K562 (cell line): ENCODE measurements around the gene GRIP1. TPM values are rescaled to one million over a fixed set of nuclear protein-coding genes. Genes with fewer than 3 reads are reported as not detected.

Experiments used
- ATAC-seq: fragments of 200-7000 bp; cut with Tn5 transposase; 3 replicates; pipeline ENCODE4 v1.9.1; 2020; ENCODE audit warnings: moderate library complexity
- BruUV-seq: library from RNA; stranded (reverse); fragments of 400-500 nt; replicated peaks from 2 replicates; lab custom pipeline; 2021; lab: Mats Ljungman, UMichigan
- CTCF ChIA-PET: fragments of 300-600 bp; formaldehyde crosslinking; extraction: SDS; loops from one replicate; lab custom pipeline; 2021; ENCODE audit warnings: low intra/inter-chr PET ratio; lab: Yijun Ruan, JAX
- POLR2A ChIA-PET: fragments of 300-600, 350-650 bp; sonication (Branson Sonifier 250); formaldehyde crosslinking; extraction: SDS; loops from one replicate; lab custom pipeline; 2021; ENCODE audit warnings: antibody characterized with exemption, inconsistent platforms; lab: Yijun Ruan, JAX
- DNase-seq, 4 experiments: peaks; one replicate each; pipeline versions ENCODE4 v3.0.0 to v3.0.0-alpha.2; 2011 to 2018; ENCODE audit warnings: low spot score in 3 of 4, mixed read lengths in 3 of 4; ENCODE audit errors: extremely low read depth in 1 of 4
- FAIRE-seq: peaks from 2 replicates; lab custom pipeline; 2011; peaks lifted over from hg19 to GRCh38; lab: Jason Lieb, UNC
- H2AFZ ChIP-seq: 2 replicates; pipeline ENCODE4 v1.6.0; 2011; ENCODE audit warnings: low read depth, low read length, control low read depth, inconsistent platforms
- H3K27ac ChIP-seq: fragments of 200-600 bp; 3 replicates; pipeline ENCODE4 v1.8.0; 2011; ENCODE audit warnings: low read depth, mild to moderate bottlenecking, control low read depth, inconsistent platforms, low read length, moderate library complexity, mixed read lengths; ENCODE audit errors: extremely low read depth
- H3K27me3 ChIP-seq, 2 experiments: fragments of 300-600 bp in 1 of 2; 2 replicates in 1 of 2; 3 replicates in 1 of 2; pipeline versions ENCODE4 v1.6.0 to v1.8.0; 2011; ENCODE audit warnings: inconsistent platforms in 2 of 2, low read length in 2 of 2, mild to moderate bottlenecking in 1 of 2, mixed read lengths in 1 of 2, moderate library complexity in 1 of 2; ENCODE audit not compliant: control insufficient read depth in 2 of 2, insufficient read depth in 2 of 2
- H3K36me3 ChIP-seq: fragments of 300-600 bp; 3 replicates; pipeline ENCODE4 v1.8.0; 2011; ENCODE audit warnings: mild to moderate bottlenecking, low read length, inconsistent platforms; ENCODE audit not compliant: control insufficient read depth, insufficient read depth
- H3K4me1 ChIP-seq, 2 experiments: fragments of 200-600 bp in 1 of 2; replicated peaks in 1 of 2; 2 replicates in 1 of 2; 3 replicates in 1 of 2; pipeline versions ENCODE4 v1.5.1 to v1.8.0; 2011; ENCODE audit warnings: inconsistent platforms in 2 of 2, low read length in 2 of 2, mild to moderate bottlenecking in 1 of 2, mixed read lengths in 1 of 2, moderate library complexity in 1 of 2; ENCODE audit not compliant: control insufficient read depth in 2 of 2, insufficient read depth in 2 of 2
- H3K4me2 ChIP-seq: 2 replicates; pipeline ENCODE4 v1.6.1; 2011; ENCODE audit warnings: low read length, control low read depth, inconsistent platforms, mixed read lengths; ENCODE audit not compliant: insufficient read depth
- H3K4me3 ChIP-seq: fragments of 200-600 bp; sonication (generic), shearing (Covaris generic); 2 replicates; pipeline ENCODE4 v1.5.1; 2016; ENCODE audit warnings: control low read depth, inconsistent platforms
- H3K79me2 ChIP-seq: fragments of 200-600 bp; 3 replicates; pipeline ENCODE4 v1.8.0; 2011; ENCODE audit warnings: low read length, inconsistent platforms; ENCODE audit not compliant: control insufficient read depth, insufficient read depth
- H3K9ac ChIP-seq, 2 experiments: 2 replicates each; pipeline versions ENCODE4 v1.6.0 to v1.6.1; 2011; ENCODE audit warnings: low read depth in 2 of 2, low read length in 2 of 2, control low read depth in 1 of 2, inconsistent platforms in 1 of 2, mild to moderate bottlenecking in 1 of 2, mixed read lengths in 1 of 2; ENCODE audit not compliant: insufficient read depth in 1 of 2
- H3K9me1 ChIP-seq: one replicate; pipeline ENCODE4 v1.6.0; 2011; ENCODE audit warnings: inconsistent platforms, mild to moderate bottlenecking, low read length, moderate library complexity; ENCODE audit not compliant: control insufficient read depth, insufficient read depth
- H3K9me3 ChIP-seq: replicated peaks from 2 replicates; pipeline ENCODE4 v1.5.1; 2011; ENCODE audit warnings: low read depth, low read length, inconsistent platforms; ENCODE audit not compliant: control insufficient read depth, insufficient read depth
- H4K20me1 ChIP-seq: replicated peaks from 2 replicates; pipeline ENCODE4 v1.6.1; 2011; ENCODE audit warnings: low read length, inconsistent platforms, mixed read lengths; ENCODE audit not compliant: control insufficient read depth, insufficient read depth
- ATF2 ChIP-seq: sonication (generic); formaldehyde crosslinking; IDR thresholded peaks from 2 replicates; pipeline ENCODE4 v1.8.1; 2022; ENCODE audit warnings: missing genetic modification reagents
- ATF6 ChIP-seq: sonication (generic); formaldehyde crosslinking; IDR thresholded peaks from 2 replicates; pipeline ENCODE4 v1.4.0; 2020; ENCODE audit warnings: mild to moderate bottlenecking, missing genetic modification reagents
- CREM ChIP-seq: IDR thresholded peaks from 2 replicates; pipeline ENCODE4 v1.6.1; 2014; ENCODE audit warnings: antibody characterized with exemption, low read depth
- E2F5 ChIP-seq: sonication (generic); formaldehyde crosslinking; IDR thresholded peaks from 2 replicates; pipeline ENCODE4 v1.8.0; 2022; ENCODE audit warnings: mild to moderate bottlenecking, missing genetic modification reagents
- GATAD2B ChIP-seq: fragments of 450-650 bp; IDR thresholded peaks from 2 replicates; pipeline ENCODE4 v1.6.1; 2017; ENCODE audit warnings: mild to moderate bottlenecking, borderline replicate concordance
- HCFC1 ChIP-seq: IDR thresholded peaks from 2 replicates; pipeline ENCODE4 v1.6.1; 2012; ENCODE audit warnings: low read depth, low read length, improper control_type of control experiment
- HOXB6 ChIP-seq: fragments of 250-450 bp; sonication (Bioruptor Pico); IDR thresholded peaks from 2 replicates; pipeline ENCODE4 v1.5.1; 2022; ENCODE audit warnings: mild to moderate bottlenecking, borderline replicate concordance
- NR3C1 ChIP-seq: sonication (generic); formaldehyde crosslinking; IDR thresholded peaks from 2 replicates; pipeline ENCODE4 v1.8.1; 2022; ENCODE audit warnings: missing genetic modification reagents
- POLR2A ChIP-seq: fragments of 450-650 bp; conservative IDR thresholded peaks from 2 replicates; pipeline ENCODE4 v1.6.1; 2016
- POLR3G ChIP-seq: IDR thresholded peaks from 2 replicates; pipeline ENCODE4 v1.6.1; 2011; ENCODE audit not compliant: insufficient read length, insufficient replicate concordance; ENCODE audit errors: extremely low read depth
- RERE ChIP-seq: sonication (generic); formaldehyde crosslinking; IDR thresholded peaks from 2 replicates; pipeline ENCODE4 v1.8.0; 2023; ENCODE audit warnings: missing genetic modification reagents, mild to moderate bottlenecking, borderline replicate concordance
- SUPT5H ChIP-seq: fragments of 450-650 bp; IDR thresholded peaks from 2 replicates; pipeline ENCODE4 v1.6.1; 2016
- THAP7 ChIP-seq: fragments of 250-450 bp; sonication (Bioruptor Pico); IDR thresholded peaks from 2 replicates; pipeline ENCODE4 v1.5.0; 2021
- WGBS: fragments of 100-300 bp; shearing (Covaris generic); methylation state at CpG from one replicate; pipeline ENCODE4 v1.1.6; 2016; ENCODE audit warnings: low coverage, mixed read lengths; ENCODE audit not compliant: insufficient coverage; ENCODE audit errors: missing lambda C conversion rate; 5-methylcytosine and 5-hydroxymethylcytosine counted together
- in situ Hi-C: fragments of 300-500 bp; cut with MboI; formaldehyde crosslinking; loops from 4 replicates; pipeline ENCODE4 v1.15.0; 2018; ENCODE audit warnings: inconsistent platforms, mixed read lengths
- intact Hi-C: fragments of 100-400 bp; cut with micrococcal nuclease; formaldehyde crosslinking; loops from 2 replicates; pipeline ENCODE4 v1.14.2; 2022
- polyA plus RNA-seq, 8 experiments: library from polyadenylated mRNA; depleted of rRNA in 4 of 8; stranded (reverse) in 5 of 8; unstranded in 3 of 8; fragments of >200 nt; fragmentation: Nextera tagmentation in 2 of 8; fragmentation: Illumina TruSeq in 1 of 8; extraction: Ambion mirVana in 2 of 8; extraction: Trizol in 1 of 8; gene quantifications; 2 replicates each; pipeline versions ENCODE4 v1.2.1 to v1.2.3, GENCODE V29; 2011 to 2014; ENCODE audit warnings: inconsistent platforms in 1 of 8, missing spikeins in 1 of 8
- total RNA-seq, 7 experiments: library from RNA; depleted of rRNA in 6 of 7; stranded (reverse); fragments of >200 nt in 6 of 7; fragmentation: Illumina TruSeq in 2 of 7; extraction: Trizol in 2 of 7; gene quantifications; 2 replicates each; pipeline versions ENCODE4 v1.2.1 to v1.2.3, GENCODE V29; 2011 to 2021; ENCODE audit warnings: low replicate concordance in 1 of 7

GRIP1 gene
- total and polyA plus RNA-seq, 9 of the 15 experiments (the other 6 are each of a cell fraction or from before 2014, with no cell fraction given), result 0.28 to 1.2 (median 0.45) TPM

- DNase-seq, result no peak
- Histone ChIP-seq H4K20me1 (no peaks in the 10 kb centered on the region), H3K27me3 (0 out of 5 replicates have a peak, but pooled peaks cover 0 to 3% of the 10 kb centered on the region in 2 experiments), H3K9me3 (no peaks in the 10 kb centered on the region), H3K4me1 (no peaks in the 10 kb centered on the region), H3K4me2 (no peak overlapping the region), H3K9me1 (no peaks in the 10 kb centered on the region), H3K36me3 (no peaks in the 10 kb centered on the region), H3K79me2 (no peaks in the 10 kb centered on the region), H3K4me3 (no peak overlapping the region), H2AFZ (no peak overlapping the region), H3K9ac (no peak overlapping the region), H3K27ac (no peak overlapping the region)
- BruUV-seq, result no TSS peak
- POLR2A ChIA-PET, result interaction anchor here (0.8 kb wide), 1 partner anchor 88 kb away, joined by 3 read pairs; no protein-coding TSS in a partner anchor
- no peak for FAIRE-seq
- in situ Hi-C loops (loop anchor here (25.0 kb wide), 2 partner anchors 1088 to 1513 kb away; no protein-coding TSS in a partner anchor), intact Hi-C loops (no loop called here)
- WGBS, result 0% methylated on average over 3 of the region's 3 CpGs
- no peak for ATAC-seq
- CTCF ChIA-PET, result no interaction called here
- TF ChIP-seq HCFC1 (no peak), RERE (CRISPR knock-in tag) (no peak), SUPT5H (no peak), NR3C1 (CRISPR knock-in tag) (no peak), ATF2 (CRISPR knock-in tag) (no peak), POLR3G (no peak), E2F5 (no peak), HOXB6 (no peak), CREM (no peak), THAP7 (CRISPR knock-in tag) (no peak), POLR2A (no peak), ATF6 (no peak), GATAD2B (no peak)
These were observed 279.0 kb downstream of the GRIP1 start for GRCh38 chr12:66399911-66400306.
